Prostate gland (tissue), 2 donors: ENCODE data around the gene COG4.

Experiments used
- POLR2A ChIP-seq: fragments of 450-650 bp; IDR thresholded peaks from one replicate; pipeline ENCODE4 v1.6.1; 2016; ENCODE audit warnings: antibody characterized with exemption, mild to moderate bottlenecking
- POLR2AphosphoS5 ChIP-seq: sonication (generic); formaldehyde crosslinking; IDR thresholded peaks from one replicate; pipeline ENCODE4 v1.6.1; 2017; ENCODE audit warnings: antibody characterized with exemption
- TF ChIP-seq, protein P1 (sequence below), 4 experiments: fragments of 200-600 bp in 2 of 4; fragments of 450-650 bp in 2 of 4; sonication (generic) in 2 of 4; IDR thresholded peaks; 1 replicate in 3 of 4; 2 replicates in 1 of 4; pipeline ENCODE4 v1.5.1; 2016 to 2019; ENCODE audit warnings: antibody characterized with exemption in 4 of 4, mild to moderate bottlenecking in 2 of 4, moderate library complexity in 2 of 4

DNA sequence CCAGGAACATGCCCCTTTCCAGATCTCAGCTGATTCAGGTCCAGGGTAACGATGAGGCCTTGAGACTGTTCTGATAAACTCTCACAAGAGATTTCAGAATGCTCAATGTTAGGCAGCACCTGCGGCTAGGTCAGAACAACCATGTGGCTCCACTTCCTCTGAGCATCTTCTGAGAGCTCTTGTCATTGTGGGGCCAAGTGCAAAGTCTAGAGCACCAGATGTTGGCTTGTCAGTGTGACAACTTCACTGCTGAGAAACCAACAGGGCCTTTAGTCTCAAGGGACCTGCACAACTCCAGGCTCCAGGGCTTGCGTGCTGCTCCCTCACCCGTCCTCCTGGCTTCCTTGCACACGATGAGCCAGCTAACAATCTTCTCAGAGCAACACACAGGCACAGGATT is 39.9 kb downstream of the COG4 start:
- TF ChIP-seq POLR2A, result no peak
- TF ChIP-seq, protein P1, sequence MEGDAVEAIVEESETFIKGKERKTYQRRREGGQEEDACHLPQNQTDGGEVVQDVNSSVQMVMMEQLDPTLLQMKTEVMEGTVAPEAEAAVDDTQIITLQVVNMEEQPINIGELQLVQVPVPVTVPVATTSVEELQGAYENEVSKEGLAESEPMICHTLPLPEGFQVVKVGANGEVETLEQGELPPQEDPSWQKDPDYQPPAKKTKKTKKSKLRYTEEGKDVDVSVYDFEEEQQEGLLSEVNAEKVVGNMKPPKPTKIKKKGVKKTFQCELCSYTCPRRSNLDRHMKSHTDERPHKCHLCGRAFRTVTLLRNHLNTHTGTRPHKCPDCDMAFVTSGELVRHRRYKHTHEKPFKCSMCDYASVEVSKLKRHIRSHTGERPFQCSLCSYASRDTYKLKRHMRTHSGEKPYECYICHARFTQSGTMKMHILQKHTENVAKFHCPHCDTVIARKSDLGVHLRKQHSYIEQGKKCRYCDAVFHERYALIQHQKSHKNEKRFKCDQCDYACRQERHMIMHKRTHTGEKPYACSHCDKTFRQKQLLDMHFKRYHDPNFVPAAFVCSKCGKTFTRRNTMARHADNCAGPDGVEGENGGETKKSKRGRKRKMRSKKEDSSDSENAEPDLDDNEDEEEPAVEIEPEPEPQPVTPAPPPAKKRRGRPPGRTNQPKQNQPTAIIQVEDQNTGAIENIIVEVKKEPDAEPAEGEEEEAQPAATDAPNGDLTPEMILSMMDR (IDR thresholded peaks at IDR 0.05), result no peak
- TF ChIP-seq POLR2AphosphoS5, result no peak
